ENCODE data around the gene GNG12.

GNG12 gene

DNA sequence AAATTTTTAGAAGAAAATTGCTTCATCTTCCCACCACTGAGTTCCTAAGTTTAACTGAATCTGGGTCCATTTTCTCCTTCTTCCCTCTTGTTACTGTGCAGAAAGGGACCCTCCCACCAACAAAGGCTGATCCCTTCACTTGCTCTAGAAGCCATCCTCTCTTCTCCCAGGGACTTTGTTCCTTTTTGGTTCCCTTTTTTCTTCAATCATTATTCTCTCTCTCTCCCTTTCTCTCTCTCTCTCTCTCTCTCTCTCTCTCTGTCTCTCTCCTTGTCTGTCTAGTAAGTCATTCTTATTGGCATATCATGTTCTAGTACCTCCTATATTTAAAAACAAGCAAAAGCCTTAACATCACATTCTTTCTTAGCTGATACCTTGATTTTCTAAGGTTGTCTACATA is 180.0 kb downstream of the GNG12 start:
- Histone ChIP-seq H3F3A (ENCODE audit: insufficient read depth) (no peaks in the 10 kb centered on the region), H3K9ac (ENCODE audit: low read length) (no peak overlapping the region), H3K9me2 (replicated peaks; ENCODE audit: insufficient read depth, low read length) (no peaks in the 10 kb centered on the region), H3K4me3 (ENCODE audit: insufficient read depth, low read length, poor library complexity, severe bottlenecking) (no peak overlapping the region), H4K20me1 (ENCODE audit: low read depth, low read length) (no peaks in the 10 kb centered on the region), H2AFZ (ENCODE audit: low read depth, low read length, severe bottlenecking) (no peak overlapping the region), H3K4me2 (ENCODE audit: low read depth, low read length, poor library complexity, severe bottlenecking) (no peak overlapping the region), H3K36me3 (ENCODE audit: low read length) (no peaks in the 10 kb centered on the region), H3K79me2 (ENCODE audit: insufficient read depth, low read length) (no peaks in the 10 kb centered on the region), H3K27ac (ENCODE audit: low read depth, low read length) (no peak overlapping the region), H3K9me3 (ENCODE audit: insufficient read depth, low read length) (no peaks in the 10 kb centered on the region), H3K27me3 (ENCODE audit: low read length) (no peaks in the 10 kb centered on the region)
- TF ChIP-seq, protein P1, sequence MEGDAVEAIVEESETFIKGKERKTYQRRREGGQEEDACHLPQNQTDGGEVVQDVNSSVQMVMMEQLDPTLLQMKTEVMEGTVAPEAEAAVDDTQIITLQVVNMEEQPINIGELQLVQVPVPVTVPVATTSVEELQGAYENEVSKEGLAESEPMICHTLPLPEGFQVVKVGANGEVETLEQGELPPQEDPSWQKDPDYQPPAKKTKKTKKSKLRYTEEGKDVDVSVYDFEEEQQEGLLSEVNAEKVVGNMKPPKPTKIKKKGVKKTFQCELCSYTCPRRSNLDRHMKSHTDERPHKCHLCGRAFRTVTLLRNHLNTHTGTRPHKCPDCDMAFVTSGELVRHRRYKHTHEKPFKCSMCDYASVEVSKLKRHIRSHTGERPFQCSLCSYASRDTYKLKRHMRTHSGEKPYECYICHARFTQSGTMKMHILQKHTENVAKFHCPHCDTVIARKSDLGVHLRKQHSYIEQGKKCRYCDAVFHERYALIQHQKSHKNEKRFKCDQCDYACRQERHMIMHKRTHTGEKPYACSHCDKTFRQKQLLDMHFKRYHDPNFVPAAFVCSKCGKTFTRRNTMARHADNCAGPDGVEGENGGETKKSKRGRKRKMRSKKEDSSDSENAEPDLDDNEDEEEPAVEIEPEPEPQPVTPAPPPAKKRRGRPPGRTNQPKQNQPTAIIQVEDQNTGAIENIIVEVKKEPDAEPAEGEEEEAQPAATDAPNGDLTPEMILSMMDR (IDR thresholded peaks at IDR 0.05; ENCODE audit: insufficient read depth, low read length, poor library complexity, severe bottlenecking), result no peak
- no peak for TF ChIP-seq EZH2phosphoT487 (conservative IDR thresholded peaks at IDR 0.05; ENCODE audit: low read length)

DNA sequence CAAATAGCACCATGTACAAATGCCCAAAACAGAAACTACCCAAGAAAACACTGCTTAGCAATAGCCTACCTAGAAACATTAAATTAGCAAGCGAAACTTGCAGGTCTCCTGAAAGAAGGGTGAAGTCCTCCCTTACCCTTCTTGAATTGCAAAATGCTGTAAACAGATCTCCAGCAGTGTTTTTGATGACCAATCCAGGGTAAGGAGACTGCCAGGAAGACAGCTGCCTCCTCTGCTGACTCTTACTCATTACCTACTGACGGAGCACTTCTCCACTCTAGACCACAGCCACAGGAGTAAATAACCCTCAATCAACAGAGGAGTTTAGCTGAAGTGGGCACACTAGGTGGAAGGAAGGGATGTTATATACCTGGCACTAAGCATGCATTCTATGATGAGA is 180.5 kb downstream of the GNG12 start:
- no peaks in the 10 kb centered on the region for H3F3A ChIP-seq (ENCODE audit: insufficient read depth)
- no peak overlapping the region for H2AFZ ChIP-seq (ENCODE audit: low read depth, low read length, severe bottlenecking)
- H3K79me2 ChIP-seq (ENCODE audit: insufficient read depth, low read length), result no peaks in the 10 kb centered on the region
- no peaks in the 10 kb centered on the region for H4K20me1 ChIP-seq (ENCODE audit: low read depth, low read length)
- H3K9me3 ChIP-seq (ENCODE audit: insufficient read depth, low read length), result no peaks in the 10 kb centered on the region
- H3K4me3 ChIP-seq (ENCODE audit: insufficient read depth, low read length, poor library complexity, severe bottlenecking), result no peak overlapping the region
- H3K9ac ChIP-seq (ENCODE audit: low read length), result no peak overlapping the region
- no peak overlapping the region for H3K4me2 ChIP-seq (ENCODE audit: low read depth, low read length, poor library complexity, severe bottlenecking)
- no peak overlapping the region for H3K27ac ChIP-seq (ENCODE audit: low read depth, low read length)
- no peak for TF ChIP-seq EZH2phosphoT487 (conservative IDR thresholded peaks at IDR 0.05; ENCODE audit: low read length)
- TF ChIP-seq, protein P1 (IDR thresholded peaks at IDR 0.05; ENCODE audit: insufficient read depth, low read length, poor library complexity, severe bottlenecking), result no peak
- H3K27me3 ChIP-seq (ENCODE audit: low read length), result no peaks in the 10 kb centered on the region
- no peaks in the 10 kb centered on the region for H3K36me3 ChIP-seq (ENCODE audit: low read length)
- no peaks in the 10 kb centered on the region for H3K9me2 ChIP-seq (replicated peaks; ENCODE audit: insufficient read depth, low read length)

Measured in SU-DHL-6 (cell line).